GM23248 (cell line): Measurements from ENCODE around the gene POLR3C. TPM values are rescaled to one million over a fixed set of nuclear protein-coding genes. Genes with fewer than 3 reads are reported as not detected.

Experiments
- DNase-seq: peaks from one replicate; pipeline ENCODE4 v3.0.0-alpha.2; 2015
- H2AFZ ChIP-seq: fragments of 200-600 bp; sonication (generic); 2 replicates; pipeline ENCODE4 v1.6.1; 2016; ENCODE audit warnings: antibody characterized with exemption
- H3F3A ChIP-seq: fragments of 200-600 bp; sonication (generic); 2 replicates; pipeline ENCODE4 v1.6.1; 2016; ENCODE audit warnings: mild to moderate bottlenecking, antibody characterized with exemption, mixed run types; ENCODE audit not compliant: insufficient read depth
- H3K27ac ChIP-seq: fragments of 200-600 bp; sonication (generic); 2 replicates; pipeline ENCODE4 v1.5.1; 2016; ENCODE audit warnings: mild to moderate bottlenecking
- H3K27me3 ChIP-seq: fragments of 200-600 bp; sonication (generic); replicated peaks from 2 replicates; pipeline ENCODE4 v1.6.1; 2016; ENCODE audit warnings: mild to moderate bottlenecking; ENCODE audit not compliant: insufficient read depth
- H3K36me3 ChIP-seq: fragments of 200-600 bp; sonication (generic); 2 replicates; pipeline ENCODE4 v1.6.1; 2016; ENCODE audit warnings: low read depth, mild to moderate bottlenecking
- H3K4me1 ChIP-seq: fragments of 200-600 bp; sonication (generic); 2 replicates; pipeline ENCODE4 v1.6.1; 2016; ENCODE audit warnings: mild to moderate bottlenecking; ENCODE audit not compliant: insufficient read depth
- H3K4me2 ChIP-seq: fragments of 200-600 bp; sonication (generic); one replicate; pipeline ENCODE4 v1.6.1; 2016; ENCODE audit warnings: mild to moderate bottlenecking; ENCODE audit not compliant: unreplicated experiment
- H3K4me3 ChIP-seq: fragments of 200-600 bp; sonication (generic); 2 replicates; pipeline ENCODE4 v1.5.1; 2016; ENCODE audit warnings: mild to moderate bottlenecking
- H3K79me2 ChIP-seq: fragments of 200-600 bp; sonication (generic); 2 replicates; pipeline ENCODE4 v1.6.1; 2016; ENCODE audit warnings: mild to moderate bottlenecking; ENCODE audit not compliant: insufficient read depth
- H3K9ac ChIP-seq: fragments of 200-600 bp; sonication (generic); 2 replicates; pipeline ENCODE4 v1.6.1; 2016; ENCODE audit warnings: mild to moderate bottlenecking
- H3K9me2 ChIP-seq: fragments of 200-600 bp; sonication (generic); 2 replicates; pipeline ENCODE4 v1.6.1; 2016; ENCODE audit warnings: mixed run types, mild to moderate bottlenecking, moderate library complexity; ENCODE audit not compliant: insufficient read depth
- H3K9me3 ChIP-seq: fragments of 200-600 bp; sonication (generic); one replicate; pipeline ENCODE4 v1.6.1; 2017; ENCODE audit warnings: low read depth
- H4K20me1 ChIP-seq: fragments of 200-600 bp; sonication (generic); 2 replicates; pipeline ENCODE4 v1.6.0; 2016; ENCODE audit not compliant: insufficient read depth
- EZH2 ChIP-seq: fragments of 200-600 bp; sonication (generic); IDR thresholded peaks from 2 replicates; pipeline ENCODE4 v1.6.1; 2018; ENCODE audit warnings: antibody characterized with exemption, mild to moderate bottlenecking; ENCODE audit not compliant: insufficient read depth, poor library complexity, severe bottlenecking
- EZH2phosphoT487 ChIP-seq: fragments of 200-600 bp; sonication (generic); IDR thresholded peaks from 2 replicates; pipeline ENCODE4 v1.6.1; 2018; ENCODE audit warnings: antibody characterized with exemption, moderate library complexity, mild to moderate bottlenecking, low read depth; ENCODE audit not compliant: insufficient read depth
- WGBS, 2 experiments: methylation state at CpG; one replicate each; pipeline ENCODE4 v1.1.6; 2015 to 2017; ENCODE audit warnings: low lambda C conversion rate in 2 of 2, low coverage in 1 of 2; ENCODE audit errors: missing lambda C conversion rate in 2 of 2; 5-methylcytosine and 5-hydroxymethylcytosine counted together
- in situ Hi-C: fragments of 300-500 bp; cut with MboI; formaldehyde crosslinking; loops from 2 replicates; pipeline ENCODE4 v1.15.0; 2020
- polyA plus RNA-seq: library from polyadenylated mRNA; unstranded; fragments of >200 nt; fragmentation: Nextera tagmentation; extraction: Ambion mirVana; gene quantifications from 2 replicates; pipeline ENCODE4 v1.2.1, GENCODE V29; 2016
- total RNA-seq: library from RNA; depleted of rRNA; stranded (reverse); fragments of >200 nt; shearing (Covaris generic); gene quantifications from 2 replicates; pipeline ENCODE4 v1.2.3, GENCODE V29; 2014

Gene POLR3C
- total and polyA plus RNA-seq, 2 experiments from 2014 or later = 39.0 to 42.2 TPM

DNA sequence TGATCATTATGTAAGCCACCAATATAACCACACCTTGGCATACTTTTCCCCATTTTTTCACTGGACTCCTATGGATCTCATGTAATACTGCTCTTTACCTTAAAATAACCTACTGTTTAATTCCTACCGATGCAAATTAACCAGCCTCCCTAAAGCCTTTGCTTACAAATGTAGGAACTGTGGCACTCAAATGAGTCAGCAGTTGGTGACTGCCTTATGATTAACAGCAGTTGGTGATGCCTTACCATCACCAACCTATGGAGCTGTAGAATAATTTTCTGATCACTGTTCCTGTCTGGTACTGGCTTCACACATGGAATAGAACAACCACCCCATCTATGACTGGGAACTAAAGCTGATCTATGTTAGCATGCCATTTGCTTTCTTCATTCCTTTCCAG lies 13.7 kb downstream of the POLR3C start:
- in situ Hi-C loops = no loop called here
- no peak overlapping the region for H2AFZ ChIP-seq
- no peaks in the 10 kb centered on the region for H3K79me2 ChIP-seq
- no peak overlapping the region for H3K4me2 ChIP-seq
- H3K36me3 ChIP-seq = peaks cover 92% of the 10 kb centered on the region
- no peaks in the 10 kb centered on the region for H3K27me3 ChIP-seq
- no peaks in the 10 kb centered on the region for H3K9me2 ChIP-seq
- H3K27ac ChIP-seq = no peak overlapping the region
- WGBS, 2 experiments = 100% methylated on average over 1 of the region's 1 CpG
- TF ChIP-seq EZH2phosphoT487 = no peak
- no peak for TF ChIP-seq EZH2
- no peak overlapping the region for H3K4me3 ChIP-seq
- no peaks in the 10 kb centered on the region for H4K20me1 ChIP-seq
- no peaks in the 10 kb centered on the region for H3K4me1 ChIP-seq
- H3K9ac ChIP-seq = no peak overlapping the region
- peaks cover 35% of the 10 kb centered on the region for H3F3A ChIP-seq
- no peaks in the 10 kb centered on the region for H3K9me3 ChIP-seq
- no peak for DNase-seq

DNA sequence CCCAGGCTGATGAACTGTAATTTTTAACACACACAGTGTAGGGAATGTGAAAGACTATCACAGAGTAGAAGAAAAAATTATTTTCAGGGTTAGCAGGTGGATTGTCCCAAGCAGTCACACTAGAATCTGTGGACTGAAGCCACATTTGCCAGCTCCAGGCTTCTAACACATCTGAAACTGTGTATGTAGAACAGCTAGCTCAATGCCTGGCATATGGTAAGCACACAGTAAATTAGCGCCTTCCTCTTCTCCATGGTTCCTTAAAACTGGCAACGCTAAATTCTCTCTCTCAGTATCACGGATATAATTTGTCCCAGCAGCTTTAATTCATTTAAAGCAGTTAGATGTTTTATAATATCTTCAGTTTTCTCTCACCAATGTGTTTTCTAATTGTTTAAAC lies 19.0 kb downstream of the POLR3C start:
- TF ChIP-seq EZH2 (no peak), EZH2phosphoT487 (no peak)
- in situ Hi-C loops = no loop called here
- H3K9me2 ChIP-seq = no peaks in the 10 kb centered on the region
- H3K27ac ChIP-seq = no peak overlapping the region
- H3K9me3 ChIP-seq = no peaks in the 10 kb centered on the region
- H3K4me1 ChIP-seq = no peaks in the 10 kb centered on the region
- H3K27me3 ChIP-seq = no peaks in the 10 kb centered on the region
- DNase-seq = no peak
- H3K36me3 ChIP-seq = peaks cover 43% of the 10 kb centered on the region
- H3K9ac ChIP-seq = no peak overlapping the region
- peaks cover 58% of the 10 kb centered on the region for H3F3A ChIP-seq
- H3K4me3 ChIP-seq = no peak overlapping the region
- H3K4me2 ChIP-seq = no peak overlapping the region
- H2AFZ ChIP-seq = no peak overlapping the region
- 52 to 64% methylated on average over 3 of the region's 3 CpGs for WGBS, 2 experiments
- no peaks in the 10 kb centered on the region for H4K20me1 ChIP-seq
- H3K79me2 ChIP-seq = no peaks in the 10 kb centered on the region

DNA sequence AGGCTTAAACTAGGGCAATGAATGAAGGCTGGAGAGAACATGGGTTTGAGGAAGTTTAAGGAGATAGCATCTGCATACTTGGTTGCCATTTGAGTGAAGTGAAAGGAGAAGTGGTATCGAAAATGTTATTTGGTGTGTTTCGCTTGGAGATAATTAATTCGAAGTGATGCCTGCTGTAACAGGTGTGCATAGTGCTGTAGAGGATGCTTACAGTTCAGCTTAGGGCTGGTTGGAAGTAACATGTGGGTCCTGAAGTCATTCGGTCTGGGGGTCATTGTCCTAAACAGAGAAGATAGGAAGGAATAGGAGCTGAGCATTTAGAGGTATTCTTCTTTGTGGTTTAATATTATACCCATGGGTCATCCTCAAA lies 21.1 kb downstream of the POLR3C start:
- in situ Hi-C loops = no loop called here
- peaks cover 30% of the 10 kb centered on the region for H3K36me3 ChIP-seq
- peak overlapping the region; percentile 80 for H3K9ac ChIP-seq
- H3K4me2 ChIP-seq = peak overlapping the region; percentile 81
- H3K27ac ChIP-seq = no peak overlapping the region; the same call in 1 of the 2 replicates
- H3K9me2 ChIP-seq = no peaks in the 10 kb centered on the region
- TF ChIP-seq EZH2phosphoT487 = no peak
- no peak for TF ChIP-seq EZH2
- peak overlapping the region; percentile 74 for H3K4me3 ChIP-seq
- WGBS, 2 experiments = 18 to 20% methylated on average over 4 of the region's 4 CpGs
- no peak for DNase-seq
- peaks cover 59% of the 10 kb centered on the region for H3F3A ChIP-seq
- no peaks in the 10 kb centered on the region for H4K20me1 ChIP-seq
- H2AFZ ChIP-seq = peak overlapping the region; percentile 72
- H3K79me2 ChIP-seq = no peaks in the 10 kb centered on the region
- H3K9me3 ChIP-seq = no peaks in the 10 kb centered on the region
- H3K27me3 ChIP-seq = no peaks in the 10 kb centered on the region
- H3K4me1 ChIP-seq = peaks cover 12% of the 10 kb centered on the region

DNA sequence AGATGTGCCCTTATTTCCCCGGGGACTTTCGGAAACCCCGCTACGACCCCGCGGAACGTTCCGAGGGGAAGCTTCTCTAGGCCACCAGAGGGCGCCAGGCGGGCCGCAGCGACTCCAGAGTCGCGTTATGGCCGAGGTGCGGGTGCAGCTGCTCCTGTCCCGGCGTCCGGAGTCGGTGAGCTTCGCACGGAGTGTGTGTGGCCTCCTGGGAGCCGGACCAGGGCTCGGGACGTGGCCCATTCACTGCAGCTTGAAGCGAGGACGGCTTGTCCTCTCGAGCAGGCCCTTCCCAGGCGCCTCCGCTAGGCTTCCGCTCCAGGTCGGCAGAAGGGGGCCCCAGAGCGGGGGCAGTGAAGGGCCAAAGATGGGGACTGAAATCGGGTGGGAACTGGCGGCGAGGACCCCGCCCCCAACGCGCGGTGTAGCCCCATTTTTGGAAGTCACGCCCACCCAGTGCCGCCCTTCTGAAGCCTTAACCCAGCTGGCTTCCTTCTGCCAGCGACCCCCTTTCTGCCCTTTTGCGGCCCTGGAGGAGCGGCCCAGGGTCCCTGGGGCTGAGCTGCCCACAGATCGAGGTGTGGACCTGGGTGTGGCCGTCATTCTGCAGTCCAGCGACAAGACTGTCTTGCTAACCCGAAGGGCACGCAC lies 21.6 kb downstream of the POLR3C start, which contains the start of gene NUDT17:
NUDT17 (plus strand) TSS at position 117 of the 648 bp plus-strand sequence; CDS start at position 128, 11 bp downstream.
- Histone ChIP-seq H4K20me1 (no peaks in the 10 kb centered on the region), H3K4me1 (peaks cover 14% of the 10 kb centered on the region), H3K27ac (peak within 1 kb of the TSS; percentile 50), H3K4me2 (peak within 1 kb of the TSS; percentile 81), H3K9me3 (no peaks in the 10 kb centered on the region), H3K27me3 (no peaks in the 10 kb centered on the region), H2AFZ (peak within 1 kb of the TSS; percentile 72), H3K9me2 (no peaks in the 10 kb centered on the region), H3K36me3 (peaks cover 25% of the 10 kb centered on the region), H3K9ac (peak within 1 kb of the TSS; percentile 80), H3K79me2 (no peaks in the 10 kb centered on the region), H3F3A (peaks cover 59% of the 10 kb centered on the region), H3K4me3 (peak within 1 kb of the TSS; percentile 74)
- peak; percentile 90 for DNase-seq
- TF ChIP-seq EZH2 = no peak
- TF ChIP-seq EZH2phosphoT487 = no peak
- in situ Hi-C loops = no loop called here
- WGBS, 2 experiments = 1% methylated on average over 46 to 50 of the region's 50 CpGs
